HEK293 (cell line): Measurements from ENCODE around the gene ETS2.

Experiments used
- KLF9 ChIP-seq: fragments of 450-650 bp; formaldehyde crosslinking; IDR thresholded peaks from 2 replicates; pipeline ENCODE4 v1.5.1; 2016; ENCODE audit warnings: missing biosample characterization, missing genetic modification characterization, low read depth
- RBAK ChIP-seq: fragments of 450-650 bp; formaldehyde crosslinking; IDR thresholded peaks from 2 replicates; pipeline ENCODE4 v1.5.1; 2016; ENCODE audit warnings: missing biosample characterization, missing genetic modification characterization
- ZBTB20 ChIP-seq: fragments of 450-650 bp; formaldehyde crosslinking; IDR thresholded peaks from 2 replicates; pipeline ENCODE4 v1.5.1; 2016; ENCODE audit warnings: missing biosample characterization, missing genetic modification characterization
- ZFP41 ChIP-seq: fragments of 450-650 bp; formaldehyde crosslinking; IDR thresholded peaks from 2 replicates; pipeline ENCODE4 v1.5.1; 2016; ENCODE audit warnings: missing biosample characterization, missing genetic modification characterization, borderline replicate concordance
- ZNF121 ChIP-seq: fragments of 450-650 bp; formaldehyde crosslinking; IDR thresholded peaks from 2 replicates; pipeline ENCODE4 v1.5.1; 2016; ENCODE audit warnings: missing biosample characterization, missing genetic modification characterization
- ZNF174 ChIP-seq: fragments of 450-650 bp; formaldehyde crosslinking; IDR thresholded peaks from 2 replicates; pipeline ENCODE4 v1.5.0; 2017; ENCODE audit warnings: missing biosample characterization, mild to moderate bottlenecking, missing genetic modification characterization
- ZNF530 ChIP-seq: fragments of 450-650 bp; formaldehyde crosslinking; IDR thresholded peaks from 2 replicates; pipeline ENCODE4 v1.5.1; 2016; ENCODE audit warnings: low read depth, missing biosample characterization, missing genetic modification characterization
- ZNF664 ChIP-seq: fragments of 450-650 bp; formaldehyde crosslinking; IDR thresholded peaks from 2 replicates; pipeline ENCODE4 v1.5.1; 2016; ENCODE audit warnings: missing biosample characterization, missing genetic modification characterization
- TF ChIP-seq, protein P1 (sequence below): fragments of 450-650 bp; formaldehyde crosslinking; IDR thresholded peaks from 2 replicates; pipeline ENCODE4 v1.5.1; 2016; ENCODE audit warnings: missing biosample characterization, missing genetic modification characterization
- TF ChIP-seq, protein P2 (sequence below): fragments of 450-650 bp; formaldehyde crosslinking; IDR thresholded peaks from 2 replicates; pipeline ENCODE4 v1.5.1; 2016; ENCODE audit warnings: missing biosample characterization, missing genetic modification characterization, low read depth

DNA sequence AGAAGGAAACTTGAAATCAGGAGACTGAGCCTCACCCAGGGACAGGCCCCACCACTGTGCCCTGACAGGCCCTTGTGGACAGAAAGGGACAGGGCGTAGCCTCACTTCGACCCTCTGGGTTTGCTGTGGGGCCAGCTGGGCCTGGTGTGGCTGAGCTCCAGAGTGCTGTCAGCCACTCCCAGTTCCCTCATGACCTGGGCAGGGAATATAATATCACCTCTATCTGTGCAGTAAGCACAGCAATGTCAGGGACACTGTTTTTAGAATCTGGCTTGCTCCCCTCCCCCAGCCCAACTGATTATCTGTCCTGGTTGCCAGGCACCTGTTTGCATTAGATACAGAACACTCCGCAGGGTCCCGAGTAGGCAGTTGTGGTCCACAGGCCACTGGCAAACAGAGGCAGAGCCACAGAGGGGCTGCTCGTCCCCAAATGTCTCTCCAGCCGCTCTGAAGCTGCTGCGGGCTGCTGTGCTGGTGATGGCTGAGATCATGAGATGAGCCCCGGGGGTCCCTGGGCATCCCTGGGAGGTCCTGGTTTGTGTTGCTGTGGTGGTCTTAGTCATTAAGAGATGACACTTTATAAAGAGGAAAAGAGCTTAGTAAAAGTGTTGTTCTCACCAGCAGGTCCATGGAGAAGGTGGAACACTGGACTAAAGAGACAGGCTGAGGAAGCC lies 51.6 kb downstream of the ETS2 start:
- TF ChIP-seq, protein P1, sequence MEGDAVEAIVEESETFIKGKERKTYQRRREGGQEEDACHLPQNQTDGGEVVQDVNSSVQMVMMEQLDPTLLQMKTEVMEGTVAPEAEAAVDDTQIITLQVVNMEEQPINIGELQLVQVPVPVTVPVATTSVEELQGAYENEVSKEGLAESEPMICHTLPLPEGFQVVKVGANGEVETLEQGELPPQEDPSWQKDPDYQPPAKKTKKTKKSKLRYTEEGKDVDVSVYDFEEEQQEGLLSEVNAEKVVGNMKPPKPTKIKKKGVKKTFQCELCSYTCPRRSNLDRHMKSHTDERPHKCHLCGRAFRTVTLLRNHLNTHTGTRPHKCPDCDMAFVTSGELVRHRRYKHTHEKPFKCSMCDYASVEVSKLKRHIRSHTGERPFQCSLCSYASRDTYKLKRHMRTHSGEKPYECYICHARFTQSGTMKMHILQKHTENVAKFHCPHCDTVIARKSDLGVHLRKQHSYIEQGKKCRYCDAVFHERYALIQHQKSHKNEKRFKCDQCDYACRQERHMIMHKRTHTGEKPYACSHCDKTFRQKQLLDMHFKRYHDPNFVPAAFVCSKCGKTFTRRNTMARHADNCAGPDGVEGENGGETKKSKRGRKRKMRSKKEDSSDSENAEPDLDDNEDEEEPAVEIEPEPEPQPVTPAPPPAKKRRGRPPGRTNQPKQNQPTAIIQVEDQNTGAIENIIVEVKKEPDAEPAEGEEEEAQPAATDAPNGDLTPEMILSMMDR (tag by site-specific recombination): no peak
- TF ChIP-seq ZNF121 (tag by site-specific recombination) (no peak), KLF9 (tag by site-specific recombination) (no peak), RBAK (tag by site-specific recombination) (no peak), ZNF530 (tag by site-specific recombination) (no peak), ZBTB20 (tag by site-specific recombination) (no peak), ZFP41 (tag by site-specific recombination) (no peak), ZNF174 (no peak), ZNF664 (tag by site-specific recombination) (no peak)
- TF ChIP-seq, protein P2, sequence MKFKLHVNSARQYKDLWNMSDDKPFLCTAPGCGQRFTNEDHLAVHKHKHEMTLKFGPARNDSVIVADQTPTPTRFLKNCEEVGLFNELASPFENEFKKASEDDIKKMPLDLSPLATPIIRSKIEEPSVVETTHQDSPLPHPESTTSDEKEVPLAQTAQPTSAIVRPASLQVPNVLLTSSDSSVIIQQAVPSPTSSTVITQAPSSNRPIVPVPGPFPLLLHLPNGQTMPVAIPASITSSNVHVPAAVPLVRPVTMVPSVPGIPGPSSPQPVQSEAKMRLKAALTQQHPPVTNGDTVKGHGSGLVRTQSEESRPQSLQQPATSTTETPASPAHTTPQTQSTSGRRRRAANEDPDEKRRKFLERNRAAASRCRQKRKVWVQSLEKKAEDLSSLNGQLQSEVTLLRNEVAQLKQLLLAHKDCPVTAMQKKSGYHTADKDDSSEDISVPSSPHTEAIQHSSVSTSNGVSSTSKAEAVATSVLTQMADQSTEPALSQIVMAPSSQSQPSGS (tag by site-specific recombination): no peak
